Measurements from ENCODE around the gene PGBD5.

The PGBD5 gene

GRCh38 chr1:230368363-230368762, 57.8 kb downstream of the PGBD5 start:
- DNase-seq (ENCODE audit: low read depth): no peak
- no peak overlapping the region for H3K4me3 ChIP-seq (replicated peaks; ENCODE audit: low read depth, low read length)
- no peak for TF ChIP-seq CTCF (IDR thresholded peaks at IDR 0.05; ENCODE audit: low read length, missing control alignments)

- no peak for DNase-seq (ENCODE audit: low read depth)
- TF ChIP-seq CTCF (IDR thresholded peaks at IDR 0.05; ENCODE audit: low read length, missing control alignments): no peak
- H3K4me3 ChIP-seq (replicated peaks; ENCODE audit: low read depth, low read length): no peak overlapping the region
Observed at GRCh38 chr1:230366504-230366915, 59.6 kb downstream of the PGBD5 start.

GRCh38 chr1:230365723-230366307, 60.3 kb downstream of the PGBD5 start:
- H3K4me3 ChIP-seq (replicated peaks; ENCODE audit: low read depth, low read length): no peak overlapping the region
- TF ChIP-seq CTCF (IDR thresholded peaks at IDR 0.05; ENCODE audit: low read length, missing control alignments): no peak
- no peak for DNase-seq (ENCODE audit: low read depth)

GRCh38 chr1:230362949-230363348, 63.2 kb downstream of the PGBD5 start:
- TF ChIP-seq CTCF (IDR thresholded peaks at IDR 0.05; ENCODE audit: low read length, missing control alignments): no peak
- DNase-seq (ENCODE audit: low read depth): no peak
- no peak overlapping the region for H3K4me3 ChIP-seq (replicated peaks; ENCODE audit: low read depth, low read length)

GRCh38 chr1:230361941-230362340, 64.2 kb downstream of the PGBD5 start:
- no peak overlapping the region for H3K4me3 ChIP-seq (replicated peaks; ENCODE audit: low read depth, low read length)
- DNase-seq (ENCODE audit: low read depth): no peak
- no peak for TF ChIP-seq CTCF (IDR thresholded peaks at IDR 0.05; ENCODE audit: low read length, missing control alignments)

GRCh38 chr1:230359992-230360668, 66.0 kb downstream of the PGBD5 start:
- no peak for DNase-seq (ENCODE audit: low read depth)
- no peak overlapping the region for H3K4me3 ChIP-seq (replicated peaks; ENCODE audit: low read depth, low read length)
- no peak for TF ChIP-seq CTCF (IDR thresholded peaks at IDR 0.05; ENCODE audit: low read length, missing control alignments)

All from fibroblast of pulmonary artery (primary cell).